ENCODE results near the gene NMB. TPM values are rescaled to one million over a fixed set of nuclear protein-coding genes. Genes with fewer than 3 reads are reported as not detected.

NMB gene
- total RNA-seq, 1 donor from 2014 or later: 9.0 TPM

GRCh38 chr15:84609818-84610525, 48.0 kb downstream of the NMB start:
- H3K36me3 ChIP-seq: peaks cover 5% of the 10 kb centered on the region
- H3K4me3 ChIP-seq: no peak overlapping the region
- no peaks in the 10 kb centered on the region for H3K27me3 ChIP-seq
- no peak overlapping the region for H3K27ac ChIP-seq
- intact Hi-C loops (cut with DNase I): no loop called here
- no peaks in the 10 kb centered on the region for H3K4me1 ChIP-seq
- no peak for TF ChIP-seq CTCF (IDR thresholded peaks at IDR 0.05)
- DNase-seq: no peak
- peak; percentile 22 for ATAC-seq
- H3K9me3 ChIP-seq: no peaks in the 10 kb centered on the region

- intact Hi-C loops (cut with DNase I): no loop called here
- peaks cover 5% of the 10 kb centered on the region for H3K36me3 ChIP-seq
- no peak overlapping the region for H3K27ac ChIP-seq
- DNase-seq (no peak), ATAC-seq (no peak)
- no peak overlapping the region for H3K4me3 ChIP-seq
- TF ChIP-seq CTCF (IDR thresholded peaks at IDR 0.05): no peak
- H3K4me1 ChIP-seq: no peaks in the 10 kb centered on the region
- H3K27me3 ChIP-seq: no peaks in the 10 kb centered on the region
- H3K9me3 ChIP-seq: no peaks in the 10 kb centered on the region
Measured at GRCh38 chr15:84608707-84609284, 49.2 kb downstream of the NMB start.

GRCh38 chr15:84606653-84607120, 51.3 kb downstream of the NMB start:
- Histone ChIP-seq H3K27me3 (no peaks in the 10 kb centered on the region), H3K4me3 (no peak overlapping the region), H3K36me3 (peaks cover 5% of the 10 kb centered on the region), H3K4me1 (no peaks in the 10 kb centered on the region), H3K9me3 (no peaks in the 10 kb centered on the region), H3K27ac (no peak overlapping the region)
- intact Hi-C loops (cut with DNase I): no loop called here
- no peak for TF ChIP-seq CTCF (IDR thresholded peaks at IDR 0.05)
- ATAC-seq (no peak), DNase-seq (no peak)

GRCh38 chr15:84605554-84605882, 52.5 kb downstream of the NMB start:
- TF ChIP-seq CTCF (IDR thresholded peaks at IDR 0.05): no peak
- intact Hi-C loops (cut with DNase I): no loop called here
- Histone ChIP-seq H3K27me3 (no peaks in the 10 kb centered on the region), H3K4me3 (no peak overlapping the region), H3K36me3 (peaks cover 5% of the 10 kb centered on the region), H3K9me3 (no peaks in the 10 kb centered on the region), H3K4me1 (no peaks in the 10 kb centered on the region), H3K27ac (no peak overlapping the region)
- ATAC-seq: no peak
- DNase-seq: no peak

Other genes starting within 250 kb of the NMB start
- 5.8 TPM for gene ZSCAN2, start 57.2 kb downstream of the NMB start, total RNA-seq
- 29.4 TPM for gene WDR73, start 3.9 kb downstream of the NMB start, total RNA-seq
- 168 TPM for gene SEC11A, start 57.9 kb upstream of the NMB start, total RNA-seq
- 33.3 TPM for gene ZNF592, start 90.4 kb upstream of the NMB start, total RNA-seq
- gene ALPK3, start 159.2 kb upstream of the NMB start, total RNA-seq: 21.0 TPM
- not detected for gene SLC28A1, start 226.5 kb upstream of the NMB start, total RNA-seq